ENCODE measurements around the gene ELOVL6.

DNA sequence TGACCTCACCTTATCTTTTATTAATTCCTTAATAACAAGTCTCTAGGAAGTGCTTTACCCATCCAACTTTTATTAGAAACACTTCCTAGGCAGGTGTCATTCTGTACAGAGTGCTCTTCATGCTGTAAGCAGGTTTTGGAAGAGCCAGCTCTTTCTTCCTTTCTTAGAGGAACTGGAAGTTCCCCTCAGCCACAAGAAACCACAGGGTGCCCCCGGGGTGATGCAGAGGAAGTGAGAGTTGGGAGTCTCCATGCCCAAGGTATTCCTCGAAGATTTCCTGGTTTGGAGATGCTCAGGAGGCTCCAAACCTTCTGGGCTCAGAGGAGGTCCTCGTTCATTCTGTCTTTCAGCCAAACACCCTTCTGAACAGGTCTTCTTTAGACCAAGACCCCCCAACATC lies 201.9 kb downstream of the ELOVL6 start:
- no peak for TF ChIP-seq POLR2A (IDR thresholded peaks at IDR 0.05; ENCODE audit: extremely low read depth, insufficient read length)
- TF ChIP-seq, protein P1, sequence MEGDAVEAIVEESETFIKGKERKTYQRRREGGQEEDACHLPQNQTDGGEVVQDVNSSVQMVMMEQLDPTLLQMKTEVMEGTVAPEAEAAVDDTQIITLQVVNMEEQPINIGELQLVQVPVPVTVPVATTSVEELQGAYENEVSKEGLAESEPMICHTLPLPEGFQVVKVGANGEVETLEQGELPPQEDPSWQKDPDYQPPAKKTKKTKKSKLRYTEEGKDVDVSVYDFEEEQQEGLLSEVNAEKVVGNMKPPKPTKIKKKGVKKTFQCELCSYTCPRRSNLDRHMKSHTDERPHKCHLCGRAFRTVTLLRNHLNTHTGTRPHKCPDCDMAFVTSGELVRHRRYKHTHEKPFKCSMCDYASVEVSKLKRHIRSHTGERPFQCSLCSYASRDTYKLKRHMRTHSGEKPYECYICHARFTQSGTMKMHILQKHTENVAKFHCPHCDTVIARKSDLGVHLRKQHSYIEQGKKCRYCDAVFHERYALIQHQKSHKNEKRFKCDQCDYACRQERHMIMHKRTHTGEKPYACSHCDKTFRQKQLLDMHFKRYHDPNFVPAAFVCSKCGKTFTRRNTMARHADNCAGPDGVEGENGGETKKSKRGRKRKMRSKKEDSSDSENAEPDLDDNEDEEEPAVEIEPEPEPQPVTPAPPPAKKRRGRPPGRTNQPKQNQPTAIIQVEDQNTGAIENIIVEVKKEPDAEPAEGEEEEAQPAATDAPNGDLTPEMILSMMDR (IDR thresholded peaks at IDR 0.05; ENCODE audit: low read depth, low read length), result no peak
- TF ChIP-seq, protein P2, sequence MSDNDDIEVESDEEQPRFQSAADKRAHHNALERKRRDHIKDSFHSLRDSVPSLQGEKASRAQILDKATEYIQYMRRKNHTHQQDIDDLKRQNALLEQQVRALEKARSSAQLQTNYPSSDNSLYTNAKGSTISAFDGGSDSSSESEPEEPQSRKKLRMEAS (IDR thresholded peaks at IDR 0.05; ENCODE audit: low read depth, low read length), result no peak

Data from NB4 (cell line).